ENCODE measurements around the gene TGFA. TPM values are rescaled to one million over a fixed set of nuclear protein-coding genes. Genes with fewer than 3 reads are reported as not detected.

Gene TGFA
- total RNA-seq, 1 experiment from 2014 or later: 1.7 TPM

DNA sequence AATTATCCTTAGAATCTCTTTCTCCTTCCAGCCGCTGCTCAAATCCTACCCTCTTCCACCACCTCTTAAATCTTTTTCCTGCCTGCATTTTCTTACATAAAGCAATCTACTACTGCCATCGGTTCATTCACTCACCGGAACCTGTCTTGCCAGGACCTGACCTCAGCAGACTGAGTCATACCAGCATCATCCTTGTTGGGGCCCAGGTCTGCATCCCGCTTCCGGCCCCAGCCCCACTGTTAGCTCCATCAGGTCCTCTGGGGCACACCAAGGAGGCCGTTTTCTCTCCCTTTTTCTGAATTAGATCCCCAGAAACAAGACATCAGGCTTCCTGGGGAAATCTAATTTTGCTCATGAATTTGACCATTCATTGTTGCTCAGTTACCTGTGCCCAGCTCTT lies 42.7 kb upstream of the TGFA start:
- ATAC-seq: peak; percentile 68; the same call in 1 of the 2 replicates
- Histone ChIP-seq H3K27me3 (ENCODE audit: control insufficient read depth, insufficient read depth, low read length) (no peaks in the 10 kb centered on the region), H3K36me3 (ENCODE audit: control insufficient read depth, insufficient read depth, low read length) (no peaks in the 10 kb centered on the region), H3K9me3 (ENCODE audit: control insufficient read depth, insufficient read depth, low read depth, low read length) (peaks cover 3% of the 10 kb centered on the region; the same call in 1 of the 2 replicates), H3K4me3 (ENCODE audit: low read depth in 2 of 2, low read length in 2 of 2) (no peak overlapping the region), H3K4me1 (ENCODE audit: control insufficient read depth, insufficient read depth, low read length) (no peaks in the 10 kb centered on the region; the same call in 1 of the 2 replicates), H3K27ac (ENCODE audit: low read length) (no peak overlapping the region)
- intact Hi-C loops (cut with micrococcal nuclease; ENCODE audit: unreplicated experiment): no loop called here
- no peak for DNase-seq (ENCODE audit: low read depth, low spot score)
- CTCF ChIA-PET: no interaction called here
- no TSS peak for BruUV-seq (replicated peaks)
- in situ Hi-C loops (cut with HindIII; ENCODE audit: low pct_unique_long_range_greater_than_20kb, low sequenced_read_pairs): no loop called here
- TF ChIP-seq POLR2AphosphoS5 (IDR thresholded peaks at IDR 0.05; ENCODE audit: low read depth, low read length): no peak
- TF ChIP-seq TCF7L2 (IDR thresholded peaks at IDR 0.05; ENCODE audit: low read depth, low read length): no peak
- TF ChIP-seq SIN3A (IDR thresholded peaks at IDR 0.05; ENCODE audit: borderline replicate concordance, insufficient read depth, low read depth, low read length): no peak
- TF ChIP-seq, protein P1, sequence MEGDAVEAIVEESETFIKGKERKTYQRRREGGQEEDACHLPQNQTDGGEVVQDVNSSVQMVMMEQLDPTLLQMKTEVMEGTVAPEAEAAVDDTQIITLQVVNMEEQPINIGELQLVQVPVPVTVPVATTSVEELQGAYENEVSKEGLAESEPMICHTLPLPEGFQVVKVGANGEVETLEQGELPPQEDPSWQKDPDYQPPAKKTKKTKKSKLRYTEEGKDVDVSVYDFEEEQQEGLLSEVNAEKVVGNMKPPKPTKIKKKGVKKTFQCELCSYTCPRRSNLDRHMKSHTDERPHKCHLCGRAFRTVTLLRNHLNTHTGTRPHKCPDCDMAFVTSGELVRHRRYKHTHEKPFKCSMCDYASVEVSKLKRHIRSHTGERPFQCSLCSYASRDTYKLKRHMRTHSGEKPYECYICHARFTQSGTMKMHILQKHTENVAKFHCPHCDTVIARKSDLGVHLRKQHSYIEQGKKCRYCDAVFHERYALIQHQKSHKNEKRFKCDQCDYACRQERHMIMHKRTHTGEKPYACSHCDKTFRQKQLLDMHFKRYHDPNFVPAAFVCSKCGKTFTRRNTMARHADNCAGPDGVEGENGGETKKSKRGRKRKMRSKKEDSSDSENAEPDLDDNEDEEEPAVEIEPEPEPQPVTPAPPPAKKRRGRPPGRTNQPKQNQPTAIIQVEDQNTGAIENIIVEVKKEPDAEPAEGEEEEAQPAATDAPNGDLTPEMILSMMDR (IDR thresholded peaks at IDR 0.05): no peak
- TF ChIP-seq, protein P2, sequence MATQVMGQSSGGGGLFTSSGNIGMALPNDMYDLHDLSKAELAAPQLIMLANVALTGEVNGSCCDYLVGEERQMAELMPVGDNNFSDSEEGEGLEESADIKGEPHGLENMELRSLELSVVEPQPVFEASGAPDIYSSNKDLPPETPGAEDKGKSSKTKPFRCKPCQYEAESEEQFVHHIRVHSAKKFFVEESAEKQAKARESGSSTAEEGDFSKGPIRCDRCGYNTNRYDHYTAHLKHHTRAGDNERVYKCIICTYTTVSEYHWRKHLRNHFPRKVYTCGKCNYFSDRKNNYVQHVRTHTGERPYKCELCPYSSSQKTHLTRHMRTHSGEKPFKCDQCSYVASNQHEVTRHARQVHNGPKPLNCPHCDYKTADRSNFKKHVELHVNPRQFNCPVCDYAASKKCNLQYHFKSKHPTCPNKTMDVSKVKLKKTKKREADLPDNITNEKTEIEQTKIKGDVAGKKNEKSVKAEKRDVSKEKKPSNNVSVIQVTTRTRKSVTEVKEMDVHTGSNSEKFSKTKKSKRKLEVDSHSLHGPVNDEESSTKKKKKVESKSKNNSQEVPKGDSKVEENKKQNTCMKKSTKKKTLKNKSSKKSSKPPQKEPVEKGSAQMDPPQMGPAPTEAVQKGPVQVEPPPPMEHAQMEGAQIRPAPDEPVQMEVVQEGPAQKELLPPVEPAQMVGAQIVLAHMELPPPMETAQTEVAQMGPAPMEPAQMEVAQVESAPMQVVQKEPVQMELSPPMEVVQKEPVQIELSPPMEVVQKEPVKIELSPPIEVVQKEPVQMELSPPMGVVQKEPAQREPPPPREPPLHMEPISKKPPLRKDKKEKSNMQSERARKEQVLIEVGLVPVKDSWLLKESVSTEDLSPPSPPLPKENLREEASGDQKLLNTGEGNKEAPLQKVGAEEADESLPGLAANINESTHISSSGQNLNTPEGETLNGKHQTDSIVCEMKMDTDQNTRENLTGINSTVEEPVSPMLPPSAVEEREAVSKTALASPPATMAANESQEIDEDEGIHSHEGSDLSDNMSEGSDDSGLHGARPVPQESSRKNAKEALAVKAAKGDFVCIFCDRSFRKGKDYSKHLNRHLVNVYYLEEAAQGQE (IDR thresholded peaks at IDR 0.05; ENCODE audit: insufficient read depth in 1 of 2, low read depth in 2 of 2, low read length in 1 of 2): no peak
- POLR2A ChIA-PET: no interaction called here

DNA sequence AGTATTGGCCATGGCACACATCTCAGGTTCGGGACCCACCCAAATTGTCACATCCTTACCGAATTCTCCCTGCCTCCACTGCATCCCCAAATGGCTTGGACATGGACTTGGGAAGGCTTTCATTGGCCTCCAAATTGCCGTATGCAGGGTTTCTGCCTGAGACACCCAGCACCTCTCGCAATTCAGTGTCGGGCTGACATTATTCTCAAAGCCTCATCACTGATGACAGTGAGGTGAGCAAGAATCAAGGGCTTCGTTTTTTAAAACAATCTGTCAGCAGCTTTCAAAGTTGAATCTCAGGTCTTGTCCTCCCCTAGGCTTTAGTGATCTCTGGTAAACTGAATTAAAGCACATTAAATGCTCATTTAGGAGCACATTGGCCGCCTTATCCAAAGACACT lies 29.5 kb upstream of the TGFA start:
- Histone ChIP-seq H3K27ac (ENCODE audit: low read length) (no peak overlapping the region), H3K4me3 (ENCODE audit: low read depth in 2 of 2, low read length in 2 of 2) (no peak overlapping the region), H3K9me3 (ENCODE audit: control insufficient read depth, insufficient read depth, low read depth, low read length) (no peaks in the 10 kb centered on the region), H3K36me3 (ENCODE audit: control insufficient read depth, insufficient read depth, low read length) (no peaks in the 10 kb centered on the region; the same call in 1 of the 2 replicates), H3K4me1 (ENCODE audit: control insufficient read depth, insufficient read depth, low read length) (no peaks in the 10 kb centered on the region), H3K27me3 (ENCODE audit: control insufficient read depth, insufficient read depth, low read length) (peaks cover 3% of the 10 kb centered on the region; the same call in 1 of the 2 replicates)
- no TSS peak for BruUV-seq (replicated peaks)
- DNase-seq (ENCODE audit: low read depth, low spot score) (no peak), ATAC-seq (no peak)
- TF ChIP-seq TCF7L2 (IDR thresholded peaks at IDR 0.05; ENCODE audit: low read depth, low read length) (no peak), SIN3A (IDR thresholded peaks at IDR 0.05; ENCODE audit: borderline replicate concordance, insufficient read depth, low read depth, low read length) (no peak), POLR2AphosphoS5 (IDR thresholded peaks at IDR 0.05; ENCODE audit: low read depth, low read length) (no peak)
- TF ChIP-seq, protein P2 (IDR thresholded peaks at IDR 0.05; ENCODE audit: insufficient read depth in 1 of 2, low read depth in 2 of 2, low read length in 1 of 2): no peak
- TF ChIP-seq, protein P1 (IDR thresholded peaks at IDR 0.05): no peak
- intact Hi-C loops (cut with micrococcal nuclease; ENCODE audit: unreplicated experiment): no loop called here
- CTCF ChIA-PET: no interaction called here
- POLR2A ChIA-PET: no interaction called here
- in situ Hi-C loops (cut with HindIII; ENCODE audit: low pct_unique_long_range_greater_than_20kb, low sequenced_read_pairs): no loop called here
